CD4-positive, alpha-beta T cell treated with Interleukin-1 beta for 1 hour (primary cell): ENCODE data around the gene TSNAXIP1.

Experiments used
- DNase-seq, 2 donors: peaks; one replicate each; pipeline ENCODE4 v3.0.0-alpha.2; 2020 to 2022

TSNAXIP1 gene, protein sequence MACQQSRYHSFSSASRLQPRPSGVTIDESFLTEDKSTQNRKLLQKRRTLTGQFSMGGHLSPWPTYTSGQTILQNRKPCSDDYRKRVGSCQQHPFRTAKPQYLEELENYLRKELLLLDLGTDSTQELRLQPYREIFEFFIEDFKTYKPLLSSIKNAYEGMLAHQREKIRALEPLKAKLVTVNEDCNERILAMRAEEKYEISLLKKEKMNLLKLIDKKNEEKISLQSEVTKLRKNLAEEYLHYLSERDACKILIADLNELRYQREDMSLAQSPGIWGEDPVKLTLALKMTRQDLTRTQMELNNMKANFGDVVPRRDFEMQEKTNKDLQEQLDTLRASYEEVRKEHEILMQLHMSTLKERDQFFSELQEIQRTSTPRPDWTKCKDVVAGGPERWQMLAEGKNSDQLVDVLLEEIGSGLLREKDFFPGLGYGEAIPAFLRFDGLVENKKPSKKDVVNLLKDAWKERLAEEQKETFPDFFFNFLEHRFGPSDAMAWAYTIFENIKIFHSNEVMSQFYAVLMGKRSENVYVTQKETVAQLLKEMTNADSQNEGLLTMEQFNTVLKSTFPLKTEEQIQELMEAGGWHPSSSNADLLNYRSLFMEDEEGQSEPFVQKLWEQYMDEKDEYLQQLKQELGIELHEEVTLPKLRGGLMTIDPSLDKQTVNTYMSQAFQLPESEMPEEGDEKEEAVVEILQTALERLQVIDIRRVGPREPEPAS

DNA sequence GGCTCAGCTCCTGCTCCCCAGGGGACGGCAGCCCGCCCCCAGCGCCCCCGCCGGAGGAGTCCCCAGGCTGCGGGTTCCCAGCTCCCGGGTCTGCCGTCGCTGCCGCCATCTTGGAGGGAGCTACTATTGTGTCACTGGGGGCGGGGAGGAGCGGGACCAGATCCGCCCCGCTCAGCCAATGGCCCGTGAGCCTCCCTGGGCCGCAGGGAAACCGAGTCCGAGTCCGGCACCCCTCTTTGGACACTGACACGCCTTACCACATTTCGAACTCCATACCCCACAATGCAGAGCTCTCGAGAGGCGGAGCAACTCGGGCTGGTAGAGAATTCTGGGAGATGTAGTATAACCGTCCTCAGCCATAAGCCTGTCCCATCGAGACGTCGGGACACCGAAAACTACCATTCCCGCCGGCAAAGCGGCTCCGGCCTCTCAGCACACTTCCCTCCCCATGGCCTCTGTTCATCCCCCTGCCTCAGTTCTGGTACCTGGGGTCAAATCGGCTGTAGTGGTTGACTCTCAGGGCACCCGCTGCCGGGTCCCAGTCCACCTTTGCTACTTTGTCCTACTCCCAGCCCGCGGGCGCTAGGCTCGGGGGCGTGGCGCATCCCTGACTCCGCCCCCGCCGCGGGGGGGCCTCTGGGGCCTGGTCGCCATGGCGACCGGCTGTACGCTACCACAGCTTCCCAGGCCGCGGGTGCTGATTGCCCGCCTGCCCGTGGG is at the start of gene TSNAXIP1, which contains the start of gene RANBP10:
TSNAXIP1 (plus strand) TSS at position 462 of the 720 bp plus-strand sequence. CDS start 261 bp downstream, outside the sequence.
RANBP10 (minus strand) TSS at position 133 of the 720 bp plus-strand sequence; CDS start at position 109, 24 bp downstream.
- peak; percentile 99 for DNase-seq

DNA sequence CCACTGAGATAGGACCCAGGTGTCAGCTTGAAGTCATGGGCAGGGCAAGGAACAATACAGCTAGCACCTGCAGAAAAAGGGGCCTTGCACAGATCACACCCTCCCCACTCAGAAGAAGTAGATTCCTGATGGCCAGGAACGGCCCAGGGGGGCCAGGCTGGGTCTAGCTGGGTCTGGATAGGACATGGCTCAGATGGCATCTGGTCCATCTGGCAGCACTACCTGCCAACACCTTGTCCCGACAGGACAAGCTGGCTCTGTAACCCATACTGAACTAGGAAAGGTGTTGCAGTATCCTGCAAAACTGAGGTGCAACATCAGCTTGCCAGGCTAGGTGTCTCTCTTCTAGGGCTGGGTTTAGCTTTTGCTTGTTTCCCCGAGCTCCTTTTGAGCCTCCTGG is 48.7 kb upstream of the TSNAXIP1 start:
- no peak for DNase-seq

DNA sequence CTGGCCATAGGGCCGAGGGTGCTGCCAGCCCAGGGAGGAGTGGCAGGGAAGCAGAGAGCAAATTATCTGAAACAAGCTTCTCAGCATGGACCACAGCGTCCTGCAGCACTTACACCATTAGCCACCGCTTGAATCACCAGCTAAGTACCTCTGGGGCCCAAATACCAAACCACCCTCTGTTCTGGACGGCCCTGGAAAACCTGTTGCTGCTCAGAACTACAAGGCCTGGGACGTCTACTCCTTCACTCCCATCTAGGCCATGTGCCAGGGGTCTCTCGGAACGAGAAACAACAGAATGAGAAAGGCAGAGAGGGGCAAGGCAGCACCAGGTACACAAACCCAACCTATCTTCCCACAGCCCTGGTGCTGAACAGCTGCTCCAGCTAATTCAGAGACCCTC is 47.7 kb upstream of the TSNAXIP1 start:
- DNase-seq = no peak

DNA sequence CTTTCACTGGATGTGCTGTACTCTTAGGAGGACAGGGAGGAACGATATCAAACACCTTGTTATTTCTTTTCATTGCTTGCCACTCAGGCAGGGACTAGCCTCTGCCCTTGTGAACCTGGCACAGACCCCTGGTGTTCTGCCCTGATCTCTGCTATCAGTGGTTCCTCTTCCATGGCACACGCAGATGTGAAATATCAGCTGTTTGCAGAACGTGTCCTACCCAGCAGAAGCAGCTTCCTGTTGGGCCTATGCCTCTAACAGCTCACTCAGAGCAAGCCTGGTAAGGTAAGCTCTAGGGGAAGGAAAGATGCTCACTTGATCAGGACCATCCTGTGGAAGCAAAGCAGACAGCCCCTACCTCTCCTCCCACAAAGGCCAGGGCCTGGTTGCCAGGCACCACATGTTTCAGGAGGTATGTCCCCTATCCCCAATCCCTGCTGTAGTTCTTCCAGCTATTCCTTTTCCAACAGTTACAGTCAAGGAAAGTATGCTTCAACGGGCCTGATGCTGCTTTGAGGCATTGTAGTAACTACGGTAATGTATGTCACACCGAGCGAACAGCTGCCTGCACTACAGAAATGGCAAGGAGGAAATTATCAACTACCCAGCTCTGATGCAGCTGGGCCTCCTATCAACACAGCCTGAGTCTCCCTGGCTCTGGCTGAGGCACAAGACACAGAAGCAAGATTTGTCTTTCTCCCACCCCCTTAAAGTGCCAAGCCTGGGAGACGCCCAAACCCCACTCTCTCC is 46.3 kb upstream of the TSNAXIP1 start:
- DNase-seq = no peak

DNA sequence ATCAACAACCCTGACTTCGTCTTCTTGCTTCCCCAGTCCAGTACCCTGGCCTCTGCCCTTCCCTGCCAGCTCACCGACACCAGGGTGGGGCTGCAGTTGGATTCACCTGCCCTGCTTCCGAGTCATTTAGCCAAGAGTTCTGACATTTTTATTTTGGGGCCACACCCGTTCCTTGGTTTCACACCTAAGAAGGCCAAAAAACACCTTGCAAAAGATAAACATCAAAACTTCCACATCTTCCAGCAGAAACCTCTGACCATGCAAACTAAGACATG is 45.8 kb upstream of the TSNAXIP1 start:
- no peak for DNase-seq

DNA sequence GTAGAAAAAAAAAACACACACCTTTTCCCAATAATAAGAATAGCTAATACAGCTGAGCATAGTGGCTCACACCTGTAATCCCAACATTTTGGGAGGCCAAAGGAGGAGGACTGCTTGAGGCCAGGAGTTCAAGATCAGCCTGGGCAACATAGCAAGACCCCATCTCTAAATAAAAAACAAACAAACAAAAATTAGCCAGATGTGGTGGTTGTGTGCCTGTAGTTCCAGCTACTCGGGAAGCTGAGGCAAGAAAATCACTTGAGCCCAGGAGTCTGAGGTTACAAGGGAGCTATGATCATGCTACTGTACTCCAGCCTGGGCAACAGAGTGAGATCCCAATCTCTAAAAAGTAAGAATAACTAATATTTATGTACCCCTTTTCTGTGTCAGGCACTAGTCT is 44.8 kb upstream of the TSNAXIP1 start:
- no peak for DNase-seq

DNA sequence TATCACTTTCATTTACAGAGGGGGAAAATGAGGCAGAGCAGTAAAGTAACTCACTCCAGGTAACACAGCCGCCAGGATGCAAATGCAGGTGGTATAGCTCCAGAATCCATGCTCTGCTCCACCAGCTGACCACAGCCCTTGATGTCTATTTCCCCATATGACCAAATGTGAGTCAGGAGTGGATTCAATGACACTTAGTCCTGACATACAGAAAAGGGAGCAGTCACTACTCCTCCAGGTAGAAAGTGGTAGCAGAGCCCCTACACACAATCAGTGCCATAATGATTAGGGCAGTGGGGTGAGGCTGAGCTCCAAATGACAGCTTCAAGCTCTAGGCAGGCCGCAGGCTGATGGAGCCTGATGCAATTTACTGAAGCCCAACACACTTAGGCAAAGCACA is 44.3 kb upstream of the TSNAXIP1 start:
- DNase-seq = no peak

DNA sequence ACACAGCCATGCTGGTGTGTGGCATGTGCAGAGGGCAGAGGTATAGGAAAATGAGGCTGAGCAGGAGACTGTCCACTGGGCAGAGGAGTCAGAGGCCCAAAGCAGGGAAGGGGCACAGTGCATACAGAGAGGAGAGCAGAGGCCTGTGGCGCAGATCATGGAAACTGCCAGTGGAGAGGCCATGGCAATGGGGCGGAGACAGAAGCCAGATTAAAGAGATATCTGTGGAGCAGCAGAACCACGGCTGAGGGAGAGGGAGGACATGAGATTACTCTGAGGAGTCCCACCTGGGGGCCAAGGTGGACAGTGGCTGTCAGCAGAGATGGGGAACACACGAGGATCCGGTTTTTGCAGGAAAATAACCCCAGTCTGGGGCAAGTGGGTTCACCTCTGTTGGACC is 43.6 kb upstream of the TSNAXIP1 start:
- DNase-seq = no peak

DNA sequence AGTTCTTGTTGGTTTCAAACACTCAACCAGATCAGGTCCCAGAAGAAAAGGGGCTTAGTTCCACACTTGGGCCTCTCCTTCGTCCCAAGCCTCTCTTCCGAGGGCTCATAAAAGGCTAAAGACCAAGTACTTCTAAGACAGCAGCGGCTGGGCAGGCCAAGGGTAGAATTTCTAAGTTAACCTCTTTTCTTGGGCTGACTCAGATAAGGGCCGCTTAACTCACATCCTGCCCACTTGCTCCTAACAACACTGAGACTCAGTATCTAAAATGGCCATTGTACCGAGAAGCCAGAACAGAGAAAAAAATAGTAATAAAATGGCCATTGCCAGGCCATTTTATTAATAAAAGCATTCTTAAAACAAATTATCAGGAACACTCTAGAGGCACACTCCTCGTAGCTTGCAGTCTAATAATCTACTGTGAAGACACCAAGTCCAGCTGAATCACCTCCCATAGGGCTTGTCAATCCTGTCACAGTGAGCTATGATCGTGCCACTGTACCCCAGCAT is 42.5 kb upstream of the TSNAXIP1 start:
- DNase-seq = no peak

DNA sequence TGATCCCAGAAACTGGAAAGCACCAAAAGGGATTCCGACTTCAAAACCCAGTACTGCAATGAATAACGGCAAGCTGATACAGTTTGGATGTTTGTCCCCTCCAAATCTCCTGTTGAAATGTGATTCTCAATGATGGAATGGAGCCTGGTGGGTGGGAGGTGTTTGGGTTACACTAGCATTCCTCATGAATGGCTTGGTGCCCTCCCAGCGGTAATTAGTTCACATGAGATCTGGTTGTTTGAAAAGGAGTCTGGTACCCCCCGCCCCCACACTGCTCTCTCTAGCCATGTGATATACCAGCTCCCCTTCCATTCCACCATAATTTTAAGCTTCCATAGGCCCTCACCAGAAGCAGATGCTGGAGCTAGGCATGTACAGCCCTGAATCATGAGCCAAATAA is 40.4 kb upstream of the TSNAXIP1 start:
- no peak for DNase-seq

DNA sequence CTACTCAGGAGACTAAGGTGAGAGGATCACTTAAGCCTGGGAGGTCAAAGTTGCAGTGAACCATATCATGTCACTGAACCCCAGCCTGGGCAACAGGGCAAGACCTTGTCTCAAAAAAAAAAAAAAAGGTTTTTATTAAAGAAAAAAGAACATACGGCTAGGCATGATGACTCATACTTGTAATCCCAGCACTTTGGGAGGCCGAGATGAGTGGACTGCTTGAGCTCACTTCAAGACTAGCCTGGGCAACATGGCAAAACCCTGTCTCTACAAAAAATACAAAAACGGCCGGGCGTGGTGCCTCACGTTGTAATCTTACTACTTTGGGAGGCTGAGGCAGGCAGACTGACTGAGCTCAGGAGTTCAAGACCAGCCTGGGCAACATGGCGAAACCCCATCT is 38.7 kb upstream of the TSNAXIP1 start:
- no peak for DNase-seq

DNA sequence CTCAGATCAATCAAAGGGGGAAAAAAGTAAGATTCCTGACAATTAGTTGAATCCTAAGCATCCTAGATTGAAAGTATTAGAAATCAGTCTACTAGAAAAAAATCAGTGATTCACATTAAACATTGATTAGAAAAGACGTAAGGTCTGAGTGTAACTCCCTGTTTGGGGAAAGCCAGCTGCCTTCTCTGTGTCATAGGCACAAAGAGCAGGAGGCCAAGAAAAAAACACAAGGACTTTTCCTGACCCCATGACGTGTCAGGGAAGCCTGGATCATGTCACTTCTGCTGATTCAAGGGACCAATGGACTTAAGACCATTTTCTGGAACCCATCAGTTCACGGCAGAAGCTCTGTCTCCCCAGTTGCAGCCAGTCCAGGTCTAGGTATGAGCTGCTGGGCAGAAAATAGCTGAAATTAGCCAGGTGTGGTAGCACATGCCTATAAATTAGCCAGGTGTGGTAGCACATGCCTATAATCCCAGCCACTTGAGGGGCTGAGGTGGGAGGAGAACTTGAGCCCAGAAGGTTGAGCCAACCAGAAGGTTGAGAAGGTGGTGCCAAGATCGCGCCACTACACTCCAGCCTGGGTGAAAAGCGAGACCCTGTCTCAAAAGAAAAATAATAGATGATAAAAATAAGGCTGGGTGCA is 36.2 kb upstream of the TSNAXIP1 start:
- DNase-seq = no peak

DNA sequence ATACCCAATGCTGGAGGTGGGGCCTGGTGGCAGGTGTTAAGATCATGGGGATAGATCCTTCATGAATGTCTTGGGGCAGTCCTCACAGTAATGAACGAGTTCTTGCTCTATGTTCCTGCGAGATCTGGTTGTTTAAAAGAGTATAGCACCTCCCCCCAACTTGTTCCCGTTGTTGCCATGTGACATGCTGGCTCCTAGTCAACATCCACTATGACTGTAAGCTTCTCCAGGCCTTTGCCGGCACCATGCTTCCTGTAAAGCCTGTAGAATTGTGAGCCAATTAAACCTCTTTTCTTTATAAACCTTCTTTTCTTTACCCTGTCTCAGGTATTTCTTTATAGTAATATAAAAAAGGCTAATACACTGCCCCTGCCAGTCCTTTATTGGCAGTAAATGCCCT is 33.6 kb upstream of the TSNAXIP1 start:
- no peak for DNase-seq

DNA sequence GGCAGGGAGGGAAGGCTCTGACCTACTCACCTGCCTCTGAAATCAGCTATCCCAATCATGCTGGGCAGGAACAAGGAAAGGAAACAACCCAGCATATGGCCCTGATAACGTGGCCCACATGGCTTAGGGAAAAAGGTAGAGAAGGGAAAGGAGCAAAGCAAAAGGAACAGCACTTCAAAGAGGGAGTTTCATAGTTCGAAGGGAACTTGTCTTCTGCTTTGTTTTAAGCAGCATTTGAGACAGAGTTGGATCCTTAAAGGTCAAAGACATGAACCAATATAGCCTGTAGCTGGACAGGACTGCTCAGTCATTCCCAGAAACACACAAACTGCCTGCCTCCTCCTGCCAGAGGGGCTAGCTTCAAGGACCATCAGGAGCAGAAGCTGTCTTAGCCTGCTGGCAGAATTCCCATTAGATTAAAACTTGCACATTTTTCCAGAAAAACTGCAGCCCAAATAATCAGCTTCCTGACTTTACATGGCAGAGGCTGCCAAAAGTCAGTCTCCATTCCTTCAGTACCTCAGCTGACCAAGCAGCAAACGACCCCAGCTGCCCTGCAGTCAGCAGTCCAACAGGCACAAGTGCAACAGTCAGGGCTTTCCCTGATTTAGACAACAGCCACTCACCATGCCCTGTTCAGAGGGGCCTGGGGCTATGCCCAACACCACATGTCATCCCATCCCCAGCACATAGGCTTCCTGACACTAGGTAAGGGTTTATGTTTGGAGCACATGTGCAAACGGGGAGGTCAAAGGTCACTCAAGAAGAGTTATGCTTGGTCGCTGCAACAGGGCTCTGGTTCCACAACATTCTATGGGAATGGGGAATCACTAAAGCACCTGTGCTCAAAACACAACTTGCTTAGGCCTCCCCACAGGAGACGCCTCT is 32.9 kb upstream of the TSNAXIP1 start:
- DNase-seq = no peak

DNA sequence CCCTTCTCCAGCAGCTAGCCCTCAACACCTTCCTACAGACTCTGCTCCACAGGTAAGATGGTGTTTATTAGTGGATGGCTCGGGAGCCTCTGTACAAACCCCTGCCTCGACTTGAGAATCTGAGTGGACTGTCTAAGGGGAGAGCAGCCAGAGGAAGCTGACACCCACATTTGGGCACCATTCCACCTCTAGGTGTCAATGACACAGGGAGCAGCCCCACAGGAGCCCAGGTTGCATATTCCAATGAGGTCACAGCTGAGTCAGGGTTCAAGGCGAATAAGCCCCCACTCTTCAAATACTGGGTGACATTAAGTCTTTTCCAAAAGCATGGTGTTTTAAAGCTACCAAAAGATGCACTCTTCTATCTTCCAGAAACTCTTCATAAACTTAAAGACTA is 32.2 kb upstream of the TSNAXIP1 start:
- no peak for DNase-seq

DNA sequence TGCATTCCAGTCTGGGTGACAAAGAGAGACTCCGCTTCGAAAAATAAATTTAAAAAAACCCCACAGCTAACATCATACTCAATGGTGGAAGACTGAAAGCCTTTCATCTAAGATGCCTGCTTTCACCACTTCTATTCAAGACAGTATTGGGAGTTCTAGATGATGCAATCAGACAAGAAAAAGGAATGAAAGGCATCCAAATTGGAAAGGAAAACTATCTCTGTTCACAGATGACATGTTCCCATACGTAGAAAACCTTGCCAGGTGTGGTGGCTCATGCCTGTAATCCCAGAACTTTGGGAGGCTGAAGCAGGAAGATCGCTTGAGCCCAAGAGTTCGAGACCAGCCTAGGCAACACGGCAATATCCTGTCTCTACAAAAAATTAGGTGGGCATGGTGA is 31.4 kb upstream of the TSNAXIP1 start:
- no peak for DNase-seq

DNA sequence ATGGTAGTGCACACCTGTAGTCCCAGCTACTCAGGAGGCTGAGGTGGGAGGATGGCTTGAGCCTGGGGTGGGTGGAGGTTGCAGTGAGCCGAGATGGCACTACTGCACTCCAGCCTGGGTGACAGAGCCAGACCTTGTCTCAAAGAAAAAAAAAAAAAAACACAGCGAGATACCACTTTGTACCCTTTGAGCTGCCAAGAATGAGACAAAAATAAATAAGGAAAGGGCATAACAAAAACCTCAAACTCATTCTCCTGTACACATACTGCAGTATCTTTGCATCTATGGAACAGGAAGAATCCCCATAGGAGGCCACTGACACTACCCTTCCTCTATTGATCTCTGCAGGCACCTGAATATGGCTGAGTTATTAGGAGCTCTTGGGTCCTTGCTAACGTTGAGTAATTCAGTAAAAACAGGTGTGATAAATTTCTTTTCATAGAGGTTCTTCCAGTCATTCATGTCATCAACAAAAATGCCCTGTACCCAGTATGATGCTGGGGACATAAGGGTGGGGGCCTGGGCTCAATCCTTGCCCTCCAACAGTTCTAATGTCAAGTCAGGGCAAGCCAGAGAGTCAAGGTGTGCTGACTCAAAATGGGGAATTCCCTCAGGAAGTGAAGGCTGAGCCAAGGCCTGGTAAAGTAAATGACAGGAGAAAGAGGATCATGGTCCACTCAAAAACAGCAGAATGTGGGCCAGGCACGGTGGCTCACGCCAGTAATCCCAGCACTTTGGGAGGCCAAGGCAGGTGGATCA is 27.3 kb upstream of the TSNAXIP1 start:
- DNase-seq = no peak

DNA sequence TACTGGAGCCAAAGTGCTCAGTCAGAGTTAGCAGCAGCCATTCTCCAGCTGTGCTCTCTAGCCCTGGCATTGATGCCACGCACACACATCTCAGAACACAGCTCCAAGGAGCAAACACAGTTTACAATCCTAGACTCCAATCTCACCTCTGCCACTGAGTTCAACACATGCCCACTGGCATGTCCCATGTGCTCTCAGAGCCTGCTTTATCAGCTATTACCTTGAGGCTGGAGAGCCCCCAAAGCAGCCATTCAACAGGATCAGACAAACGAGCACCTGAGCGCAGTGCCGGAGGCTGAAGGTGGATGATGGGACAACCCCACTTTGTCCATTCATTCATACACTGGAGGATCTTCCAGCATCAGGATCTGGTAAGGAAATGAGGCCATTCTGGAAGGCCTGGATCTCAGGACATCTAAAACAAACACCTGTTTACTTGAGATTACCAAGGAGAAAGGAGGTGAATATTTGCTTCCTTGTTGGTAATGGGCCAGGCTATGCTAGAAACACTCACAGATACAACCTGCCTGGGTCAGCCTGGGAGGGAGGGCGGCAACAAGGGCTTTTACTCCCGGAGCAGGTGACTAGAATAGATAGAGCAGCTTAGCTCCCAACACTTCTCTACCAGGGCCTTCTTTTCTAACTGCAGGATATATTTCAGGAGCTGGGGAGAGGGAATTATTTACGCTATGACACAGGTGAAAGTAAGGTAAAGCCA is 25.7 kb upstream of the TSNAXIP1 start:
- DNase-seq = no peak

DNA sequence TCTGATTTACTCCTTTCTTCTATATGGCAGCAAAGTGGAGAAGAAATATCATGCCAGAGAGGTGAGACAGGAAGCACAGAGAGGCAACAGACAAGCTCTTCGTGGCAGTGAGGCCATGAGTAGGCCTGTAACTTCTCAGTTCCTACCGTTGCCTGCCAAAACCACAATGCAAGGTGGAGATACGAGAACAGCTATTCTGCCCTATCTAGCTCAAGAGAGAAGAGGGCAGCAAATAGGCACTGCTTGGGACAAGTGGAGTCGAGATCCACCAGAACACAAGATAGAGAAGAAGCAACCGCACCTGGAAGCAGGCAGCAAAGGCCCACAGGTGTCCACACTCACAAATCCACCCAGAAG is 25.1 kb upstream of the TSNAXIP1 start:
- DNase-seq = peak in 1 of 2 donors; percentile 7
